Keratinocyte (primary cell): Measurements from ENCODE around the gene SLCO3A1. TPM values are rescaled to one million over a fixed set of nuclear protein-coding genes. Genes with fewer than 3 reads are reported as not detected.

Experiments used
- DNase-seq: peaks from one replicate; pipeline ENCODE4 v3.0.0-alpha.2; 2011; ENCODE audit warnings: low read depth, missing footprints, low spot score
- FAIRE-seq: peaks from 2 replicates; lab custom pipeline; 2011; peaks lifted over from hg19 to GRCh38; lab: Jason Lieb, UNC
- H2AFZ ChIP-seq: 2 replicates; pipeline ENCODE4 v1.6.0; 2012; ENCODE audit warnings: low read length, control low read depth, inconsistent platforms; ENCODE audit not compliant: control insufficient read depth
- H3K27ac ChIP-seq: 2 replicates; pipeline ENCODE4 v1.5.1; 2011; ENCODE audit warnings: low read length; ENCODE audit not compliant: control insufficient read depth, insufficient read depth
- H3K27me3 ChIP-seq: 3 replicates; pipeline ENCODE4 v1.6.0; 2011; ENCODE audit warnings: low read length; ENCODE audit not compliant: control insufficient read depth, insufficient read depth; ENCODE audit errors: extremely low read depth
- H3K36me3 ChIP-seq, 2 experiments: 2 replicates in 1 of 2; 3 replicates in 1 of 2; pipeline ENCODE4 v1.5.1; 2011; ENCODE audit warnings: low read length in 2 of 2, mild to moderate bottlenecking in 1 of 2; ENCODE audit not compliant: control insufficient read depth in 2 of 2, insufficient read depth in 2 of 2; ENCODE audit errors: extremely low read depth in 1 of 2
- H3K4me1 ChIP-seq: 3 replicates; pipeline ENCODE4 v1.5.1; 2011; ENCODE audit warnings: low read length; ENCODE audit not compliant: control insufficient read depth, insufficient read depth; ENCODE audit errors: extremely low read depth
- H3K4me2 ChIP-seq: 3 replicates; pipeline ENCODE4 v1.6.0; 2011; ENCODE audit warnings: low read depth, low read length; ENCODE audit not compliant: control insufficient read depth, insufficient read depth; ENCODE audit errors: extremely low read depth
- H3K4me3 ChIP-seq, 3 experiments: fragments of 200-600 bp in 1 of 3; sonication (generic) in 1 of 3; 2 replicates in 2 of 3; 3 replicates in 1 of 3; pipeline ENCODE4 v1.5.1; 2011 to 2016; ENCODE audit warnings: low read length in 3 of 3, mild to moderate bottlenecking in 3 of 3, control low read depth in 2 of 3, inconsistent platforms in 1 of 3, low read depth in 1 of 3, mixed read lengths in 1 of 3, mixed run types in 1 of 3, moderate library complexity in 1 of 3; ENCODE audit not compliant: control insufficient read depth in 2 of 3, insufficient read depth in 2 of 3; ENCODE audit errors: extremely low read depth in 1 of 3
- H3K79me2 ChIP-seq: 2 replicates; pipeline ENCODE4 v1.6.0; 2012; ENCODE audit warnings: low read length; ENCODE audit not compliant: control insufficient read depth, insufficient read depth
- H3K9ac ChIP-seq: 3 replicates; pipeline ENCODE4 v1.6.0; 2011; ENCODE audit warnings: low read length; ENCODE audit not compliant: control insufficient read depth, insufficient read depth; ENCODE audit errors: extremely low read depth
- H3K9me1 ChIP-seq: 3 replicates; pipeline ENCODE4 v1.6.0; 2011; ENCODE audit warnings: low read length; ENCODE audit not compliant: control insufficient read depth, insufficient read depth; ENCODE audit errors: extremely low read depth
- H3K9me3 ChIP-seq: 2 replicates; pipeline ENCODE4 v1.5.1; 2012; ENCODE audit warnings: low read depth, low read length; ENCODE audit not compliant: control insufficient read depth
- H4K20me1 ChIP-seq: 3 replicates; pipeline ENCODE4 v1.6.0; 2011; ENCODE audit warnings: low read length; ENCODE audit not compliant: control insufficient read depth, insufficient read depth; ENCODE audit errors: extremely low read depth
- CTCF ChIP-seq, 3 experiments: IDR thresholded peaks in 1 of 3; conservative IDR thresholded peaks in 1 of 3; optimal IDR thresholded peaks in 1 of 3; 2 replicates in 2 of 3; 3 replicates in 1 of 3; pipeline versions ENCODE3 to v1.5.1; 2011; ENCODE audit warnings: low read length in 3 of 3, mild to moderate bottlenecking in 3 of 3, moderate library complexity in 2 of 3, control low read depth in 1 of 3, inconsistent platforms in 1 of 3; ENCODE audit not compliant: insufficient read depth in 2 of 3; ENCODE audit errors: extremely low read depth in 1 of 3
- EZH2 ChIP-seq: IDR thresholded peaks from one replicate; pipeline ENCODE4 v1.6.1; 2012; ENCODE audit warnings: inconsistent platforms, mild to moderate bottlenecking, low read length, moderate library complexity
- dilution Hi-C: fragments of 300-500 bp; cut with MboI; formaldehyde crosslinking; loops from one replicate; pipeline ENCODE4 v1.7.0; 2020; ENCODE audit warnings: low sequenced_read_pairs; ENCODE audit not compliant: extremely low pct_ligation_motif_present
- polyA plus RNA-seq, 5 experiments: library from polyadenylated mRNA; depleted of rRNA in 3 of 5; stranded (reverse) in 3 of 5; stranded (forward) in 1 of 5; unstranded in 1 of 5; fragments of >200 nt; gene quantifications; 1 replicate in 1 of 5; 2 replicates in 3 of 5; 3 replicates in 1 of 5; pipeline versions ENCODE4 v1.2.1 to v1.2.3, GENCODE V29; 2011 to 2012; ENCODE audit warnings: missing spikeins in 2 of 5, low read depth in 1 of 5, low replicate concordance in 1 of 5

SLCO3A1 gene
- polyA plus RNA-seq, 1 donor (not counting 4 experiments of a cell fraction or from before 2014, with no cell fraction given): 21.3 TPM

- peak overlapping the region; percentile 19 for H3K27ac ChIP-seq
- FAIRE-seq: peak; percentile 73
These were observed 224.0 kb downstream of the SLCO3A1 start for GRCh38 chr15:92077353-92078085.

DNA sequence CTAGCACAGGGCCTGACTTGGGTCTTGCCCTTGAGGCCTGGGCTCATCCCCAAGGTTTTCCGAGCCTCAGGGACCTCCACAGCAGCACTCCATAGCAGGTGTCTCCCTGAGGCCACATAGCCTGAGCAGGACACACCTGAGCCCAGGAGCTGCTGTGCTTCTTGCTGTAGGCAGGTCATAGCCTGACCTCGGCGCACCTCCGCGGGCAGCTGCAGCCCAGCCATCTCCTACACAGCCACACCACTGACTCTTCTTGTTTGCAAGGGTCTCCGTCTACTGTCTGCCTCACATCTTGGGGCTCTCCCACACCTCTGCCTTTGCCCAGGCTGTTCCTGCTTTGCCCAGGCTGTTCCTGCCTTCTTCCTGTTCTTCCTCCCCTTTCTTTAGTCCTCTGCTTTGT is 224.8 kb downstream of the SLCO3A1 start:
- Histone ChIP-seq H3K27me3 (no peaks in the 10 kb centered on the region), H3K4me2 (no peak overlapping the region), H3K9me1 (no peaks in the 10 kb centered on the region), H3K4me3 (no peak overlapping the region), H3K36me3 (peaks cover 0 to 1% of the 10 kb centered on the region in 2 experiments), H3K79me2 (no peaks in the 10 kb centered on the region), H3K4me1 (peaks cover 26% of the 10 kb centered on the region), H3K27ac (no peak overlapping the region), H4K20me1 (no peaks in the 10 kb centered on the region), H2AFZ (no peak overlapping the region), H3K9me3 (no peaks in the 10 kb centered on the region), H3K9ac (no peak overlapping the region)
- FAIRE-seq: no peak
- DNase-seq: no peak
- TF ChIP-seq EZH2: no peak
- TF ChIP-seq CTCF (optimal IDR thresholded peaks at IDR 0.05 in 1 of 3, IDR thresholded peaks at IDR 0.05 in 1 of 3, conservative IDR thresholded peaks at IDR 0.05 in 1 of 3; ENCODE audit: extremely low read depth in 1 of 3, insufficient read depth in 2 of 3, low read length in 3 of 3): no peak
- dilution Hi-C loops: no loop called here

More at GRCh38 chr15:92077353-92078085, 224.0 kb downstream of the SLCO3A1 start:
- Histone ChIP-seq H3K9me3 (no peaks in the 10 kb centered on the region), H3K4me1 (peaks cover 26% of the 10 kb centered on the region), H3K36me3 (no peaks in the 10 kb centered on the region), H3K4me3 (no peak overlapping the region), H4K20me1 (no peaks in the 10 kb centered on the region), H2AFZ (no peak overlapping the region), H3K4me2 (no peak overlapping the region), H3K9ac (no peak overlapping the region), H3K9me1 (no peaks in the 10 kb centered on the region), H3K79me2 (peaks cover under 1% of the 10 kb centered on the region), H3K27me3 (no peaks in the 10 kb centered on the region)
- dilution Hi-C loops: no loop called here
- no peak for DNase-seq
- TF ChIP-seq CTCF (optimal IDR thresholded peaks at IDR 0.05 in 1 of 3, IDR thresholded peaks at IDR 0.05 in 1 of 3, conservative IDR thresholded peaks at IDR 0.05 in 1 of 3; ENCODE audit: extremely low read depth in 1 of 3, insufficient read depth in 2 of 3, low read length in 3 of 3) (peak; percentile 82 to 97 (median 94)), EZH2 (no peak)
